WERI-Rb-1 (cell line): ENCODE results near the gene BCAT1.

Experiments
- DNase-seq: peaks from one replicate; pipeline ENCODE4 v3.0.0-alpha.2; 2020
- H3K27ac ChIP-seq: fragments of 250-450 bp; sonication (Bioruptor Pico); 2 replicates; pipeline ENCODE4 v1.5.1; 2020; ENCODE audit warnings: mild to moderate bottlenecking, moderate library complexity
- H3K27me3 ChIP-seq: fragments of 250-450 bp; sonication (Bioruptor Pico); 2 replicates; pipeline ENCODE4 v1.5.1; 2021; ENCODE audit warnings: mild to moderate bottlenecking, low read depth, moderate library complexity; ENCODE audit not compliant: insufficient read depth, severe bottlenecking
- H3K36me3 ChIP-seq: fragments of 250-450 bp; sonication (Bioruptor Pico); 2 replicates; pipeline ENCODE4 v1.5.1; 2020; ENCODE audit warnings: mild to moderate bottlenecking, moderate library complexity
- H3K4me3 ChIP-seq: 2 replicates; pipeline ENCODE4 v1.5.1; 2011; ENCODE audit warnings: low read depth, mild to moderate bottlenecking, control low read depth, low read length
- H3K9me3 ChIP-seq: fragments of 250-450 bp; sonication (Bioruptor Pico); 2 replicates; pipeline ENCODE4 v1.5.1; 2021; ENCODE audit warnings: mild to moderate bottlenecking, moderate library complexity; ENCODE audit not compliant: severe bottlenecking
- CTCF ChIP-seq: IDR thresholded peaks from 2 replicates; pipeline ENCODE4 v1.5.1; 2011; ENCODE audit warnings: low read depth, mild to moderate bottlenecking, control low read depth, inconsistent platforms, low read length

Gene BCAT1

GRCh38 chr12:24769682-24770081 is 179.2 kb downstream of the BCAT1 start:
- Histone ChIP-seq H3K27me3 (no peaks in the 10 kb centered on the region), H3K36me3 (no peaks in the 10 kb centered on the region), H3K9me3 (no peaks in the 10 kb centered on the region), H3K27ac (no peak overlapping the region), H3K4me3 (no peak overlapping the region)
- no peak for DNase-seq
- no peak for TF ChIP-seq CTCF

- no peak for TF ChIP-seq CTCF
- DNase-seq, result no peak
- H3K27me3 ChIP-seq, result no peaks in the 10 kb centered on the region
- H3K27ac ChIP-seq, result no peak overlapping the region
- no peaks in the 10 kb centered on the region for H3K36me3 ChIP-seq
- no peaks in the 10 kb centered on the region for H3K9me3 ChIP-seq
- H3K4me3 ChIP-seq, result no peak overlapping the region
These were observed 180.5 kb downstream of the BCAT1 start for GRCh38 chr12:24768415-24768814.

- Histone ChIP-seq H3K36me3 (no peaks in the 10 kb centered on the region), H3K27me3 (no peaks in the 10 kb centered on the region), H3K4me3 (no peak overlapping the region), H3K27ac (no peak overlapping the region), H3K9me3 (no peaks in the 10 kb centered on the region)
- DNase-seq, result no peak
- no peak for TF ChIP-seq CTCF
These were observed 181.9 kb downstream of the BCAT1 start for GRCh38 chr12:24767016-24767415.

- H3K27ac ChIP-seq, result no peak overlapping the region
- no peak for TF ChIP-seq CTCF
- no peak for DNase-seq
- H3K4me3 ChIP-seq, result no peak overlapping the region
- no peaks in the 10 kb centered on the region for H3K9me3 ChIP-seq
- no peaks in the 10 kb centered on the region for H3K36me3 ChIP-seq
- no peaks in the 10 kb centered on the region for H3K27me3 ChIP-seq
These were observed 184.2 kb downstream of the BCAT1 start for GRCh38 chr12:24764712-24765111.

GRCh38 chr12:24760606-24761378 is 188.1 kb downstream of the BCAT1 start:
- no peaks in the 10 kb centered on the region for H3K36me3 ChIP-seq
- H3K27ac ChIP-seq, result no peak overlapping the region
- H3K4me3 ChIP-seq, result no peak overlapping the region
- H3K9me3 ChIP-seq, result no peaks in the 10 kb centered on the region
- no peaks in the 10 kb centered on the region for H3K27me3 ChIP-seq
- no peak for DNase-seq
- no peak for TF ChIP-seq CTCF

GRCh38 chr12:24760162-24760561 is 188.7 kb downstream of the BCAT1 start:
- H3K36me3 ChIP-seq, result no peaks in the 10 kb centered on the region
- no peak for DNase-seq
- no peaks in the 10 kb centered on the region for H3K27me3 ChIP-seq
- no peak overlapping the region for H3K4me3 ChIP-seq
- no peaks in the 10 kb centered on the region for H3K9me3 ChIP-seq
- TF ChIP-seq CTCF, result no peak
- no peak overlapping the region for H3K27ac ChIP-seq
